H54 (cell line): Measurements from ENCODE around the gene EMC6.
A peak's percentile ranks its signal among the peaks of the same experiment; 100 is the strongest.
"Not testable (repeated sequence)": the region's sequence is repeated elsewhere in the genome, so short reads cannot be mapped to it uniquely, and the experiment has no call there.

ENCODE experiments used
- DNase-seq: peaks from one replicate; pipeline ENCODE4 v3.0.0; 2011; ENCODE audit warnings: low spot score, mixed read lengths; ENCODE audit not compliant: insufficient read length
- FAIRE-seq: peaks from 3 replicates; lab custom pipeline; 2011; peaks lifted over from hg19 to GRCh38; lab: Jason Lieb, UNC
- POLR2A ChIP-seq: IDR thresholded peaks from 2 replicates; pipeline ENCODE4 v1.6.1; 2011; ENCODE audit warnings: low read depth, mild to moderate bottlenecking, low read length

EMC6 gene

DNA sequence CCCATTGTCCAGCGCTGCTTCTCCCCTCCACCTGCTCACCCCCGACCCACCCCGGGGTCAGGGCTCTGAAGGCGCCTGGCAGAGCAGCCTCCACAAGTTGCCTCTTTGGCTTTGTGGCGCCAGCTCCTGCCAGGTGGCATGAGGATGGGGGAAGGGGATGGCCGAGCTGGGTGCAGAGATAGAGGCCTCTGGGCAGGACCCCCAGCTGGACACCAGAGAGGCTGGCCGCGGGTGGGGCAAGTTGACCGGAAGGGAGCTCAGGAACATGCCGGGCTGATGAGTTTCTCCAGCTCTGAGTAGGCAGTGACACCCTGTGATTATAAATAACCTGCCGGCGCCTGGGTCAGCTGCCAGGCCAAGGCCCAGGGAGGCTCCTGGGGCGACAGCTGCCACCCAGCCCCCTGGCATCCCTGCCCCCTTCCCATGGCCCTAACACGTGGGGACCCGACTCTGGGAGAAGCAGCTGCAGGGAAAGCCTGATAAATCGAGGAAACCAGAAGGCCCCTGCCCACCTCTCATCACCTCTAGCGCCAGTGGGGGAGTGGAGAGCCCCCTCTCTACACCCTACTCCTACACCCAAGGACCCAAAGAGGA, 26.6 kb downstream of the EMC6 start:
- FAIRE-seq, result peak; percentile 20
- peak; percentile 88 for DNase-seq
- no peak for TF ChIP-seq POLR2A

DNA sequence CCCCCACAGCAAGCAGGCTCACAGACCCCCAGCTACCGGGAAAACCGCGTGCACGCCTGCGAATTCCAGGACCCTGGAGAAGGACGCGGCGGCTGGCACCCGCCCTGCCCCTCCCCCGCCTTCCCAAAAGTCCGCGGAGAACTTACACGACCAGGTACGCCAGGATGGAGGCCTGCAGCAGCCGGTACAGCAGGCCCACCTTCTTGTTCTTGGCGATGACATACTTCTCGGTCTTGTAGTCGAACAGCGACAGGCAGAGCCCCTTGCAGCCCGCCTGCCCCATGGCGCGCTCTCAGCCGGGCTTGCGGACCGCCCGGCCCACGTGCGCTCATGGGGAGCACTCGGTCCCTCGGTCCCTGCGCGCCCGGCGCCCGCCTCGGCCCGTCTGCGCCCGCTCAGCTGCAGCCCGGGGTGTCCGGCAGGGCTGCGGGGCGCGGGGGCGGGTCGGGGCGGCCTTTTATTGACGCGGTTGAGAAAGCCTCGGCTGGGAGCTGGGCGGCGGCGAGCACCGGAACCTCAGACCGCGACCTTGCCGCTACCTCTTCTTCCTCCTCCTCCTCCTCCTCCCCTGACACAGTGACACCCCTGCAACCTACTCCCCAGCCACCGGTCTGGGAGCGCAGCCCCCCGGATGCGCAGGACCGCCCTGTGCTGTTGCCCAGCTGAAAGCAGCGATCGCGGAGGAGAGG, 27.3 kb downstream of the EMC6 start, which contains the start of gene P2RX5:
TSS of gene P2RX5 (minus strand) at position 433 of the 689 bp plus-strand sequence. CDS start at position 283, 150 bp downstream.
- FAIRE-seq, result no peak
- DNase-seq, result no peak
- 0 out of 2 replicates have a peak, but pooled peaks have one; percentile 11 for TF ChIP-seq POLR2A

DNA sequence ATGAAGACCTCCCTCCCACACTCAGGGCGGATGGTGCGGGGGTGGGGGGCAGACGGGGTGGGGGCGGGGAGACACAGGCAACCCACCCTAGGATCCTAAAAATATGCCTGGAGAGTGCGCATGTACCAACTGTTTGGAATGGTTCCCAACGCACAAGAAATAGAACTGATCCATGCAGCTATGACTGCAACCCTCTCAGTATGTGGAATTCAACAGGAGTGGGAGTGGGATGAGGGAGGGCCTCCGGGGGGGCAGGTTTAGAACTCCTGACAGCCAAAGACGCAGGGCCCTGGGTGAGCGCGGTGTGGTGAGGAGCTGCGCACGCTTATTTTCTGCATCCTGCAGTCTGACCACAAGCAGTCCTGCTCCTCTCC, 28.5 kb downstream of the EMC6 start:
- FAIRE-seq (no peak), DNase-seq (no peak)
- TF ChIP-seq POLR2A, result no peak

- no peak for DNase-seq
- no peak for TF ChIP-seq POLR2A
- FAIRE-seq, result no peak
Measured at GRCh38 chr17:3698139-3698538, 29.5 kb downstream of the EMC6 start.

- FAIRE-seq, result no peak
- DNase-seq, result no peak
- TF ChIP-seq POLR2A, result no peak
Measured at GRCh38 chr17:3699951-3700350, 31.3 kb downstream of the EMC6 start.

GRCh38 chr17:3702041-3702539, 33.5 kb downstream of the EMC6 start:
- not testable (repeated sequence) for FAIRE-seq, DNase-seq

DNA sequence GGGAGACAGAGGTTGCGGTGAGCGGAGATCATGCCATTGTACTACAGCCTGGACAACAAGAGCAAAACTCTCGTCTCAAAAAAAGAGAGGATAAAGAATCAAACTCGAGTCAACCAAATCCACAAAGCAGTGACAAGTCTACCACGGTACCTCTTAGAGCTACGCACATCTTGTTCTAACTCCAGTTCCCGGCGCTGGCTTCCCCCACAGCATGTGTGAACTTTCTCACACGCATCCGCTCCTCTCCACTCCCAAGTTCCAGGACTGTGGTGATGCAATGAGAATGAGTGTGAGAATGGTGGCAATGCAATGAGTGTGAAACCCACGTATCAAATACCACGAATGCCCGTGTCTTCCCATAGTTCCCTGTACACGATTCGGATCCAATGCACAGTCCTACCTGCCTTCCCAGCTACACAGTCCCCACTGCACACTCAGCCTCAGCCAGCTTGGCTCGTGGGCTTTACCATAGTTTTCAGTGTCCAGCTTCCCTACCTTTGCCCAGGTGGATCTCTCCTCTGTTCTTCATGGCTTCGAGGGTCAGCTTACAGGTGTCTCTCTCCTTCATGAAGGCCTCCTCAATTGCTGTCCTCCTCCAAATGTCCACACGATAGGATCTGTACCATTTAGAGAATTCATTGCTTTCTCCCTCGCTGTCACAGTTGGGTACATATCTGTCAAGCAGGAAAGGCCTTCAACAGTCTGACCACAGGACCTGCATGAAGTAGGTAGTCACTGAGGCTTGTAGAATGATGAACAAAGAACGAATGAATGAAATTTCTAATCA, 36.5 kb downstream of the EMC6 start:
- DNase-seq (no peak), FAIRE-seq (no peak)
- no peak for TF ChIP-seq POLR2A

GRCh38 chr17:3705718-3705984, 37.0 kb downstream of the EMC6 start:
- not testable (repeated sequence) for DNase-seq, FAIRE-seq

GRCh38 chr17:3708366-3708765, 39.8 kb downstream of the EMC6 start:
- no peak for DNase-seq
- FAIRE-seq, result no peak
- no peak for TF ChIP-seq POLR2A

GRCh38 chr17:3710951-3711383, 42.4 kb downstream of the EMC6 start:
- FAIRE-seq (peak; percentile 62), DNase-seq (peak; percentile 76)
- no peak for TF ChIP-seq POLR2A

DNA sequence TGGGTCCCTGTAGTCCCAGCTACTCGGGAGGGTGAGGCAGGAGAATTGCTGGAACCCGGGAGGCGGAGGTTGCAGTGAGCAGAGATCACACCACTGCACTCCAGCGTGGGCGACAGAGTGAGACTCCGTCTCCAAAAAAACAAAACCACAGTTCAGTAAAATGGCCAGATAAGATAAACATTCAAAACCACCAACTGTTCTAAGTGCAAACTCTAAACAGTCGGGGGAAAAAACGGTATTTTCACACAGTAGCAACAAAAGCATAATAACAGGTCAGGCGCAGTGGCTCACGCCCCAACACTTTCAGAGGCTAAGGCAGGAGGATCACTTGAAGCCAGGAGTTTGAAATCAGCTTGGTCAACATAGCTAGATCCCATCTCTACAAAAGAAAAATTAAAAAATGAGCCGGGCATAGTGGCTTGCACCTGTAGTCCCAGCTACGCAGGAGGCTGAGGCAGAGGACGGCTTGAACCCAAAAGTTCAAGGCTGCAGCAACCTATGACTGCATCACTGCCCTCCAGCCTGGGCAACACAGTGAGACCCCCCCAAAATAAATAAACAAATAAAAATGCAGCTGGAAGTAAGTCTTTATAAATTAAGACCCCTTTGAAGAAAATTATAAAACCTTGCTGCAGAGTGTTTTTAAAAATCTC, 44.3 kb downstream of the EMC6 start:
- FAIRE-seq (no peak), DNase-seq (no peak)

DNA sequence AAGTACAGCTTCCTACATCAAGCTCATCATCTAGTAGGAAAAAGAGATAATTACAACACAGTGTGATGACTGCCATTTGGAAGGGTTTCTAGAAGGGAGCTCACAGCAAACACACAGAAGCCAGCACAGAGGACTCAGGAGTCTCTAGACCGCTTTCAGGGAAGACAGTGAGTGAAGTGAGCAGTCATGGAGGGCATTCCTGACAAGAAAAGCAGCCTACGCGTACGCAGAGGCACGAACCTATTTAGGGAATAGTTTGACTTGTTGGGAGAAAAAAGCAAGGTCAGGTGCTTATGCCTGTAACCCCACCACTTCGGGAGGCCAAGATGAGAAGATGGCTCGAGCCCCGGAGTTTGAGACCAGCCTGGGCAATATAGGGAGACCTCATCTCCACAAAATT, 46.7 kb downstream of the EMC6 start:
- FAIRE-seq, result no peak
- no peak for TF ChIP-seq POLR2A
- no peak for DNase-seq

More for the DNA sequence above, 44.3 kb downstream of the EMC6 start:
- no peak for TF ChIP-seq POLR2A

GRCh38 chr17:3718201-3718600, 49.6 kb downstream of the EMC6 start:
- no peak for TF ChIP-seq POLR2A
- no peak for DNase-seq
- no peak for FAIRE-seq

GRCh38 chr17:3719265-3719664, 50.7 kb downstream of the EMC6 start:
- no peak for TF ChIP-seq POLR2A
- FAIRE-seq (no peak), DNase-seq (no peak)
